NCI-H345 treated with DMSO at 0.1 percent for 48 hours (cell line): ENCODE results near the gene FYN.

Experiments used
- DNase-seq: peaks from one replicate; lab custom pipeline; 2025; ENCODE audit not compliant: unreplicated experiment; lab: John Stamatoyannopoulos, UW

Gene FYN

DNA sequence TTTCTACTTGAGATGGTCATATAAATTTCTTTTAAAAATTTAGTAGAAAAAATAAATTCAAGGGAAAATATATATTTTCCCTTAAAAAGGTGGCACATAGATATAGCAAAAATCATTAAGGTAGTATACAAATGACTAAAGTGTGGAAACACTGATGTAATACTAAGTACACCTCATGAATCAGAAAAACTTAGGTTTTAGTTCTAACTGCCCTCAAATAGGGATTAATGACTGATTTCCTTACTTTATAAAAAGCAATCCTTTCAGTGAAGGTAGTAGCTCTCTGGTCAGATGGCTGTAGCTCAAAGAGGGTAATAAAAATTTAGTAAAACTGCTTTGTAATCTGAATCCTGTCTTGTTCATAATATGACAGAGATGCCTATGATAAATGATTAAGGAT is 63.5 kb downstream of the FYN start:
- DNase-seq = no peak

- no peak for DNase-seq
Observed at GRCh38 chr6:111809264-111809663, 64.0 kb downstream of the FYN start.

DNA sequence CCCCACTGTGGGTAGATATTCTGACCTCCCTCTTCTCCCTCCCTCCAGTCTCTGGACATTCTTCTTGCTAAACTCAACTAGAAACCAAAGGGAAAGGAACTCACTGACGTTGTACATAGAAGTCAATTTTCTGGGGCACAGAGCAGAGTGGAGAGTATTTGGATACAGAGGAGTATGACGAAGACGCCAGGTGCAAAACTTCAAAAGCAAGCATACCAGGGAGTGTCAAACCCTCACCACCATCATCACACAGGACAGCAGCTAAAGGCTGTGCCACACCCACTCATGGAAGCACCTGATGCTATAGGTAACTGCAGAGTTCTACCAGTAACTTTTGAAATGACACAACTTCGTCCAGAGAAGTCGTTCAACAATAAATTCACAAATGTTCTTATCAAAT is 64.8 kb downstream of the FYN start:
- DNase-seq = no peak

GRCh38 chr6:111806561-111807497 is 66.4 kb downstream of the FYN start:
- DNase-seq = no peak

- DNase-seq = no peak
Observed at GRCh38 chr6:111806165-111806547, 67.1 kb downstream of the FYN start.

DNA sequence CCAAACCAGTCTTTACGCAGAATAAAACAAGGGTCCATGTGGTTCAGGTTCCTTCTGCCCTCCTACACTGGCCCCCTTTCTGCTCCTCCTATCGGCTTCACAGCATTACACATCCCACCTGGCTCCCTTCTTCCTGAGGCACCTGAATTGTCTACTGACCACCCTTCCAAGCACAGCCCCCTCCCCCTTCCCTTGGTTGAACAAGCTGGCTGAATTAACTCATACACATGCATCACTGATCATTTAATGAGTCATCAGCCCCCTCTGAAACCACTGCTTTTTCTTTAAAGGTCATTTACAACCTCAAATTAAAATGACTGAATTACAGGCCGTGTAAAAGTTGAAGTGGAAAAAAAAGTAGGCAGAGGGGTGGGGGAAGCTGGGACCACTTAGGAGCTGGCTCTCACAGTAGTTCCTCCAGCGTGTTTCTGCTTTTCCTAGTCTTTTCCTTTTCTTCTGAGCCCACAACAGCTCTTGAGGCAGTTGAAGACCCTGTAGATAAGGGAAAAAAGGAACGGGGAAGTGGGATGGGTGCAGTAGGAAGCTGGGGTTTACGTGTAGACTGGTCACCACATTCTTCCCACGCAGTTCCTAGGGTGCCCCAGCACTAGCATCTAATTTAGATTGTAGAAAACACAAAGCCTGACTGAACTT is 67.6 kb downstream of the FYN start:
- DNase-seq = no peak

DNA sequence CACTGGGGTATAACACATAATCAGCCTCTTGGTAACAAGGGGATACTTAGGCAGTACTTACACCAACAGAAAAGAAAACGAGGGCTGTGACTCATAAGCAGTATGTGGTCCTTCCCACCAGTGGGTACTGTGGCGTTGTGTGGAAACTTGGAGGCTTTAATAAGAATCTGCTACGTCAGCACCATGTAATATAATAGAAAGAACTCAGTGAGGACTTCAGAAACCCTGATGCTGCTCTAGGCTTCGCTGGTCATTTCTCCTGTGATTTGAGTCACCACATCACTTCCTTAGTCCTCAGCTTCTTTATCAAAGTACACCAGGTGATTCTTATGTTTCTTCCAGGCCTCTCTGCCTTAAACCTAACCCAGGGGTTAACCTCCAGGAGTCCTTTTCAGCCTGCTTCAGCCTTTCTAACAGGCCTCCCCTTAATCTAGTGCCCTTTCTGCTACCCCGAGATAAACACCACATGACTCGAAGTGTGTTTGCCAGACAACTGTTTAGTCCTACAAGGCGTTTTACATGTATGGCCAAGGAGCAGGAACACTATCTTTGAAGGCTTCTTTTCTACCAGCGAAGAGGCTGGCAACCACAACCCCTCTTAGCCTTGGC is 68.5 kb downstream of the FYN start:
- no peak for DNase-seq

DNA sequence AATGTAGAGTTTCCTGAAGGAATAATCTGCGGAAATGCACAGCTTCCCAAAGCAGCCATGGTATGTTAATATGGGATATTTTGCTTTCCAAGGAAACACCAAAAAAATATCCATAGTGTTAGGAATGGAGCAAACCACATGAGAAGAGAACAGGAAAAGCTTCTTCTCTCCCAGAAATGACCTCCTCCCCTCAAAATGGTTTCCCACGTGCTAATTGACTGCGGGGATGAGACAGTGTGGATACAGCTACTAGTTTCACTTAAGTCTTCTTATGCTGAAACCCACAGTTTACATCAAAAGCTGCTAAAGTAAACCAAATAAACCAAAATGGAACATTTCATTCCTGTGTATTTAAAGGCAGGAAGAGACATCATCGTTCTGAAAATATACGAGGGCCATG is 69.4 kb downstream of the FYN start:
- DNase-seq = no peak

GRCh38 chr6:111803371-111803770 is 69.9 kb downstream of the FYN start:
- no peak for DNase-seq

- no peak for DNase-seq
Observed at GRCh38 chr6:111802720-111803330, 70.4 kb downstream of the FYN start.

DNA sequence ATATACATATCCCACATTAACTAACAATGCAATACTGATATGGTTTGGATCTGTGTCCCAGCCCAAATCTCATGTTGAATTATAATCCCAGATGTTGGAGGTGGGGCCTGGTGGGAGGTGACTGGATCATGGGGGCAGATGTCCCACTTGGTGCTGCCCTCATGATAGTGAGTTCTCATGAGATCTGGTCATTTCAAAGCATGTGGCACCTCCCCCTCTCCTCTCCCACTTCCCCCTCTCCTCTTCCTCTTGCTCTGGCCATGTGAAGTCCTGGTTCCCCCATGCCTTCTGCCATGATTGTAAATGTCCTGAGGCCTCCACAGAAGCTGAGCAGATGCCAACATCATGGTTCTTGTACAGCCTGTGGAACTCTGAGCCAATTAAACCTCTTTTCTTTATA is 71.2 kb downstream of the FYN start:
- DNase-seq = no peak

GRCh38 chr6:111800821-111801220 is 72.4 kb downstream of the FYN start:
- no peak for DNase-seq

- no peak for DNase-seq
Observed at GRCh38 chr6:111800259-111800765, 72.9 kb downstream of the FYN start.

DNA sequence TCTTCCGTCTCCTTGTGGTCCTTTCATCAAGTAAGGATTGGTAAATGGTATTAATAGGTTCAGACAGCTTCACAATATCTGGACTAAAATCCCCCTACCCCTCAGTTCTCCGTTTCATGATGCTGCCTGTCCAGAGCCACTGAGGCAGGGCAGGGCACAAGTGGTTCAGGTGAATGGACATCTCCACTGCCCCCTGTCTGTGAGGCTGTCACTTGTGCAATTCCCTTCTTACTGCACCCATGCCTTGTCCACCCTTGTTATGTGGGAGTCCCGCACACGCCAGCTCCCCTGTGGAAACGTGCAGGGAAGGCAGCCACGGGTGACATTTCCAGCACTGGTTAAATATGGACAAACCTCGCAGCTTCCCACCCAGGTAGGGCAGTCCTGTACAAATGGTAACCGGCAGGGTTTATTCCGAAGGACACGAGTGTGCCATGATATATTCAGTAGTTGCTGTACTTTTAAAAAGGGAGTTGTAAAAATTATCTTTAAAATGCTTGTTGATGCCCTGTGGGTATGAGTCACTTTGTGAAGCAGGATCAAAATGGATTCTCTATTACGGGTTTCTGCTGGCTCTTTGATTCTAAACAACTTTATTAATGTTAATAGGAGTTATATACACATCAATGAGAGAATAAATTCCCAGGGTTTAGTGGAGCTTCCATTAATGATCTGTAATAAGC is 73.5 kb downstream of the FYN start:
- no peak for DNase-seq

DNA sequence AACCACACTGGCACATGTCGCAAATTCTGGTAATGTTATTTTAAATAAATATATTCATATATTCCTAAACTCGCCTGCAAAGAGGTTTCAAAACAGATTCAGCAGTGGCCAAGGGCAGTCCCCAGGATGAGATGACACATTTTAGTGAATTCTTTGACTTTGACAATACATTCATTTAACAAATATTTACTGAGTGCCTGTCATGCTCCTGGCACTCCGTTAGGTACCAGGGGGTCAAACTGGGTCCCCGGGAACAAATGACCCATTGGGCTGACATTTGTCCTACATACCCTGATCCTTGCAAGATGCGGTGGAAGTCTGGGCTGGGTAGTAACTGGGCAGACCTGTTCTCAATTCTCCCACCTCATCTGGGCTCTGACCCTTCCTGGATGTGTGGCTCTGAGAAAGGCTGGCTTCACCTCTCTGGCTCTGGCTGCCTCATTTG is 74.9 kb downstream of the FYN start:
- DNase-seq = no peak

DNA sequence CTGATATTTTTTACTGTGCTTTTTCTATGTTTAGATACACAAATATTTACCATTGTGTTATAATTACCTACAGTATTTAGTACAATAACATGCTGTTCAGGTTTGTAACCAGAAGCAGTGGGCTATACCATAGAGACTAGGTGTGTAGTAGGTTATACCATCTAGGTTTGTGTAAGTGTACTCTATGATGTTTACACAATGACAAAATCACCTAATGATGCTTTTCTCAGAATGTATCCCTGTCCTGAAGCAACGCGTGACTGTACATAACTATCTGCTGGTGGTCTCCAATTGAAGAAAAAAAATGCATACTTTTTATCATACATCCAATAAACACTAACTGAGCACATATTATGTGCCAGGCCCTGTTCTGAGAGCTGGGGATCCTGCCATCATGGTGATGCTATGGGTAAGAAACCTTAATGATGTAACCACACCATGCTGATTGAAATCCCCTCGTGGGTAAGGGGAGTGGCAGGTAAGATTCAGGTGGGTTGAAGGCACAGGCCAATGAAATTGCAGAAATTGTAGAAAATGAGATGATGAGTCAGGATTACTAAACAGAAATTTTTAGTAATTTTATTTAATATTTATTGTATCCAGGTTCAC is 76.8 kb downstream of the FYN start:
- no peak for DNase-seq

GRCh38 chr6:111795558-111795957 is 77.7 kb downstream of the FYN start:
- no peak for DNase-seq

- no peak for DNase-seq
Observed at GRCh38 chr6:111794727-111795452, 78.4 kb downstream of the FYN start.

DNA sequence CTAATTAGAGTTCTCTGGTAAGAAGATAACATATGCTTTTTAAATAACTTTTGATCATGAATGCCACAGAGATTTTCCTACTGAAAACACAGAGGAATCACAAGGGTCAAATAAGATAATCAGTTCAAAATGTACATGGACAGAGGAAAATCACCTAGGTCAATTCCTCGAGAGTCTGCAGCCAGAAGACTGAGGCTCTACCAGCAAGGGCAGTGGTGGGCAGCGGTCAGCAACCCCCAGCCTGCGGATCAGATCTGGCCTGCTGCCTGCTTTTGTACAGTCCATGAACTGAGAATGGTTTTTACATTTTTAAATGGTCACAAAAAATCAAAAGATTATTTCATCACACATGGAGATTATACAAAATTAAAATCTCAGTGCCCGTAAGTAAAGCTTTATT is 79.0 kb downstream of the FYN start:
- DNase-seq = no peak

DNA sequence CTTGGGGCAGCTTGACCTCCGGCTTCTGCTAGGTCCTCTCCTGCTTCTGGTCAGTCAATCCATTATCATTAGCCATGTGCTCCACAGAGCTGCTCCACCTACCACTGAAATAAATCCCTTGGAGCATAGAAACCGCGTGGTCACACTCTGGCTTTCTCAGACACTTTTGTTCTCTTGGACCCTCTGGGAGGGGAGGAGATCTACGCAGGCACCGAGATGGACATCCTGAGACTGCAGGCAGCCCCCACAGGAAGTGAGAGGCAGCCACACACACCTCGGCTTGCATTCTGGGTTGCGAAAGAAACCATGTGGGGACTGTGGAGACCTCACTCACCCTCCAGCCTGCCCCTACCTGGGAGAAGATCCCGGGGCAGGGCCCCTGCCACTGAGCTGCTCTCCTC is 79.5 kb downstream of the FYN start:
- no peak for DNase-seq
